HCT116 (cell line): ENCODE data around the gene CDON. TPM values are rescaled to one million over a fixed set of nuclear protein-coding genes. Genes with fewer than 3 reads are reported as not detected.

ENCODE experiments used
- ATAC-seq: fragments of 200-7000 bp; cut with Tn5 transposase; 2 replicates; pipeline ENCODE4 v1.9.1; 2020; ENCODE audit warnings: mild to moderate bottlenecking, moderate library complexity
- BruUV-seq: library from RNA; stranded (reverse); fragments of 400-500 nt; replicated peaks from 2 replicates; lab custom pipeline; 2021; lab: Mats Ljungman, UMichigan
- CTCF ChIA-PET: fragments of 300-600 bp; sonication (Branson Sonifier 250); formaldehyde crosslinking; loops from one replicate; lab custom pipeline; 2021; ENCODE audit warnings: antibody characterized with exemption; lab: Charles Lee
- POLR2A ChIA-PET: fragments of 300-600, 350-600 bp; sonication (Branson Sonifier 250); formaldehyde crosslinking; loops from one replicate; lab custom pipeline; 2021; ENCODE audit warnings: antibody characterized with exemption; lab: Charles Lee
- RAD21 ChIA-PET, 2 experiments: fragments of 300-600 bp; sonication (Branson Sonifier 250); formaldehyde crosslinking; loops; one replicate each; lab custom pipeline; 2023; ENCODE audit warnings: low total read pairs in 2 of 2; ENCODE audit not compliant: uncharacterized antibody in 2 of 2, unreplicated experiment in 2 of 2, low non-redundant PET in 1 of 2; lab: Charles Lee
- DNase-seq: peaks from one replicate; pipeline ENCODE4 v3.0.0-alpha.2; 2010; ENCODE audit warnings: low read depth, low spot score
- H2AFZ ChIP-seq: fragments of 200-600 bp; shearing (Covaris generic), sonication (generic); 2 replicates; pipeline ENCODE4 v1.6.1; 2017; ENCODE audit warnings: low read depth, mixed run types, mixed read lengths, antibody characterized with exemption, low read length; ENCODE audit not compliant: poor library complexity, severe bottlenecking
- H3K27ac ChIP-seq: 2 replicates; pipeline ENCODE4 v1.5.1; 2012; ENCODE audit warnings: low read depth, low read length
- H3K27me3 ChIP-seq: fragments of 200-600 bp; sonication (generic); 2 replicates; pipeline ENCODE4 v1.6.1; 2016; ENCODE audit warnings: mixed run types, low read length, mixed read lengths; ENCODE audit not compliant: insufficient read depth
- H3K36me3 ChIP-seq, 2 experiments: fragments of 200-500 bp in 1 of 2; fragments of 200-600 bp in 1 of 2; sonication (Bioruptor generic) in 1 of 2; sonication (generic) in 1 of 2; 2 replicates each; pipeline versions ENCODE4 v1.5.1 to v1.6.1; 2014 to 2016; ENCODE audit warnings: low read length in 2 of 2, inconsistent platforms in 1 of 2, mixed read lengths in 1 of 2, mixed run types in 1 of 2; ENCODE audit not compliant: insufficient read depth in 2 of 2, control insufficient read depth in 1 of 2
- H3K4me1 ChIP-seq, 2 experiments: fragments of 200-600 bp in 1 of 2; sonication (generic) in 1 of 2; 2 replicates each; pipeline versions ENCODE4 v1.5.1 to v1.6.1; 2012 to 2017; ENCODE audit warnings: low read length in 2 of 2, inconsistent platforms in 1 of 2, mild to moderate bottlenecking in 1 of 2, mixed read lengths in 1 of 2, mixed run types in 1 of 2, moderate library complexity in 1 of 2; ENCODE audit not compliant: insufficient read depth in 2 of 2, control insufficient read depth in 1 of 2
- H3K4me2 ChIP-seq: fragments of 200-600 bp; sonication (generic); 2 replicates; pipeline ENCODE4 v1.6.1; 2017; ENCODE audit warnings: mixed run types, low read length, mixed read lengths
- H3K4me3 ChIP-seq, 2 experiments: fragments of 200-600 bp in 1 of 2; sonication (generic) in 1 of 2; replicated peaks in 1 of 2; 2 replicates each; pipeline ENCODE4 v1.5.1; 2011 to 2016; ENCODE audit warnings: low read length in 2 of 2, control low read depth in 1 of 2, low read depth in 1 of 2, mild to moderate bottlenecking in 1 of 2, mixed read lengths in 1 of 2, mixed run types in 1 of 2
- H3K79me2 ChIP-seq: fragments of 200-600 bp; sonication (generic); 2 replicates; pipeline ENCODE4 v1.6.1; 2017; ENCODE audit warnings: mild to moderate bottlenecking, mixed run types, low read length, moderate library complexity, mixed read lengths; ENCODE audit not compliant: insufficient read depth
- H3K9ac ChIP-seq: fragments of 200-600 bp; sonication (generic); 2 replicates; pipeline ENCODE4 v1.6.1; 2016; ENCODE audit warnings: low read length, mixed read lengths
- H3K9me2 ChIP-seq: fragments of 200-600 bp; sonication (generic), shearing (Covaris generic); 2 replicates; pipeline ENCODE4 v1.6.1; 2017; ENCODE audit warnings: mixed run types, mild to moderate bottlenecking, moderate library complexity; ENCODE audit not compliant: insufficient read depth
- H3K9me3 ChIP-seq, 2 experiments: fragments of 200-500 bp in 1 of 2; fragments of 200-600 bp in 1 of 2; sonication (Bioruptor generic) in 1 of 2; sonication (generic) in 1 of 2; 2 replicates each; pipeline ENCODE4 v1.6.1; 2014 to 2017; ENCODE audit warnings: low read length in 2 of 2, mixed read lengths in 2 of 2, inconsistent platforms in 1 of 2, low read depth in 1 of 2, mild to moderate bottlenecking in 1 of 2, mixed run types in 1 of 2, moderate library complexity in 1 of 2; ENCODE audit not compliant: control insufficient read depth in 1 of 2, insufficient read depth in 1 of 2
- H4K20me1 ChIP-seq: fragments of 200-600 bp; sonication (generic), shearing (Covaris generic); 2 replicates; pipeline ENCODE4 v1.6.1; 2017; ENCODE audit warnings: mixed run types, mild to moderate bottlenecking, moderate library complexity; ENCODE audit not compliant: insufficient read depth
- CBX3 ChIP-seq: IDR thresholded peaks from 2 replicates; pipeline ENCODE4 v1.6.1; 2012; ENCODE audit warnings: low read depth
- CEBPB ChIP-seq: IDR thresholded peaks from 2 replicates; pipeline ENCODE4 v1.6.1; 2012; ENCODE audit warnings: low read depth
- ELF1 ChIP-seq: IDR thresholded peaks from 2 replicates; pipeline ENCODE4 v1.6.1; 2012; ENCODE audit warnings: low read depth, borderline replicate concordance
- EZH2phosphoT487 ChIP-seq: fragments of 200-600 bp; IDR thresholded peaks from 2 replicates; pipeline ENCODE4 v1.6.1; 2018; ENCODE audit warnings: antibody characterized with exemption, borderline replicate concordance
- FOSL1 ChIP-seq: IDR thresholded peaks from 2 replicates; pipeline ENCODE4 v1.6.1; 2012; ENCODE audit warnings: low read depth
- POLR2A ChIP-seq: IDR thresholded peaks from 2 replicates; pipeline ENCODE4 v1.7.0; 2011; ENCODE audit warnings: borderline replicate concordance; ENCODE audit not compliant: insufficient read depth, insufficient read length; ENCODE audit errors: extremely low read depth
- POLR2AphosphoS5 ChIP-seq: IDR thresholded peaks from 2 replicates; pipeline ENCODE4 v1.6.1; 2011; ENCODE audit warnings: mild to moderate bottlenecking, low read depth, low read length, moderate library complexity
- SIN3A ChIP-seq: IDR thresholded peaks from 2 replicates; pipeline ENCODE4 v1.6.1; 2012; ENCODE audit warnings: low read depth
- SP1 ChIP-seq: IDR thresholded peaks from 2 replicates; pipeline ENCODE4 v1.6.1; 2012; ENCODE audit warnings: low read depth
- SRF ChIP-seq: IDR thresholded peaks from 2 replicates; pipeline ENCODE4 v1.6.1; 2012; ENCODE audit warnings: low read depth
- TCF7L2 ChIP-seq: IDR thresholded peaks from 2 replicates; pipeline ENCODE4 v1.7.0; 2011; ENCODE audit warnings: borderline replicate concordance, inconsistent platforms; ENCODE audit not compliant: insufficient read depth, insufficient read length; ENCODE audit errors: extremely low read depth
- ZFX ChIP-seq: fragments of 450-650 bp; IDR thresholded peaks from 2 replicates; pipeline ENCODE4 v1.6.1; 2017
- intact Hi-C: fragments of 100-400 bp; cut with micrococcal nuclease; formaldehyde crosslinking; loops from 2 replicates; pipeline ENCODE4 v1.10.0; 2022
- total RNA-seq: library from RNA; stranded (reverse); gene quantifications from one replicate; pipeline ENCODE4 v1.2.1, GENCODE V29; 2021; ENCODE audit not compliant: unreplicated experiment
- TF ChIP-seq, protein P1 (sequence below), 3 experiments: fragments of 200-600 bp in 1 of 3; sonication (generic) in 1 of 3; IDR thresholded peaks in 2 of 3; conservative IDR thresholded peaks in 1 of 3; 2 replicates each; pipeline ENCODE4 v1.5.1; 2012 to 2017; ENCODE audit warnings: low read depth in 2 of 3, low read length in 2 of 3, antibody characterized with exemption in 1 of 3, borderline replicate concordance in 1 of 3, control low read depth in 1 of 3, mild to moderate bottlenecking in 1 of 3, mixed read lengths in 1 of 3, mixed run types in 1 of 3, moderate library complexity in 1 of 3; ENCODE audit not compliant: insufficient read depth in 1 of 3
- TF ChIP-seq, protein P2 (sequence below): IDR thresholded peaks from 2 replicates; pipeline ENCODE4 v1.6.1; 2012
- TF ChIP-seq, protein P3 (sequence below): IDR thresholded peaks from 2 replicates; pipeline ENCODE4 v1.6.1; 2011; ENCODE audit warnings: mild to moderate bottlenecking, low read length, moderate library complexity; ENCODE audit not compliant: insufficient replicate concordance; ENCODE audit errors: extremely low read depth

Gene CDON
- total RNA-seq, 1 experiment from 2014 or later, result 16.9 TPM

DNA sequence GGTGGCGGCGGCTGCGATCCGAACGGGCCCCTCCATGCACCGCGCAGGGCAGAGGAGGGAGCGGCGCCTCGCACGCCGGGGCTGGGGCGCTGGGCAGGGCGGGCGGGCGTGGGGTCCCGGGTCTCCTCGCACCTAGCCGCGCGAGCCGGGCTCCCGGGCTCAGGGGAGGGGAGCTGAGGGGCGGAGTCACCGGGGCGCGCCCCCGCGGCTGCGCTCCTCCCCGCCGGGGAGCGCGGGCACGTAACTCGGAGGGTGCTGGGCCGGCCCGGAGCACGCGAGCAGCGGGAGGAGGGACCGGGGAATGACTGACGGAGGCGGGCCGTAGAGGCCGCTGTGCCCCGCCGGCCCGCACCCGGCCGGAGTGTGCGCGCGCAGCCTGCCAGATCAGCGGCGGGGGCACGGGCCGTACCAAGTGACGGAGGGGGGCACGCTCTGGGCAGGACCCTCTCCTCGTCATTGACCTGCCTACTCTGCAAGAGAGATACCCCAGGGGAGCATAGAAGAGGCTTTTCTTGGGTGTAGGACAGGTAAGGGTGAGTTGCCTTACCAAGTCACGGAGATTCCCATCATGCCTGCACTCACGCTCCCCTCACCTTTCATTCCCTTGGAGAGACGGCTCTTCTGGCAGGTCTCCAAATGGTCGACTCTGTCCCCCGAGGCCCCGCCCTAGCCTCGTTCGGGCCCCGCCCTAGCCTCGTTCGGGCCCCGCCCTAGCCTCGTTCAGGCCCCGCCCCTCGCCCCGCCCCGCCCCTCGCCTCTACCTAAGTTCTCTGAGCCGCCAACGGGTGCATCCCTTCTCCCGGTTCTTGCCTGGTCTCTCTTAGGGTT, at the start of gene CDON (continued):
- no peak; the same call in 1 of the 2 replicates for TF ChIP-seq SRF
- no peak for TF ChIP-seq FOSL1
- peak; percentile 45 for TF ChIP-seq TCF7L2
- TF ChIP-seq ELF1, result no peak
- TF ChIP-seq POLR2A, result no peak
- TF ChIP-seq, protein P1, sequence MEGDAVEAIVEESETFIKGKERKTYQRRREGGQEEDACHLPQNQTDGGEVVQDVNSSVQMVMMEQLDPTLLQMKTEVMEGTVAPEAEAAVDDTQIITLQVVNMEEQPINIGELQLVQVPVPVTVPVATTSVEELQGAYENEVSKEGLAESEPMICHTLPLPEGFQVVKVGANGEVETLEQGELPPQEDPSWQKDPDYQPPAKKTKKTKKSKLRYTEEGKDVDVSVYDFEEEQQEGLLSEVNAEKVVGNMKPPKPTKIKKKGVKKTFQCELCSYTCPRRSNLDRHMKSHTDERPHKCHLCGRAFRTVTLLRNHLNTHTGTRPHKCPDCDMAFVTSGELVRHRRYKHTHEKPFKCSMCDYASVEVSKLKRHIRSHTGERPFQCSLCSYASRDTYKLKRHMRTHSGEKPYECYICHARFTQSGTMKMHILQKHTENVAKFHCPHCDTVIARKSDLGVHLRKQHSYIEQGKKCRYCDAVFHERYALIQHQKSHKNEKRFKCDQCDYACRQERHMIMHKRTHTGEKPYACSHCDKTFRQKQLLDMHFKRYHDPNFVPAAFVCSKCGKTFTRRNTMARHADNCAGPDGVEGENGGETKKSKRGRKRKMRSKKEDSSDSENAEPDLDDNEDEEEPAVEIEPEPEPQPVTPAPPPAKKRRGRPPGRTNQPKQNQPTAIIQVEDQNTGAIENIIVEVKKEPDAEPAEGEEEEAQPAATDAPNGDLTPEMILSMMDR (IDR thresholded peaks at IDR 0.05 in 2 of 3, conservative IDR thresholded peaks at IDR 0.05 in 1 of 3; ENCODE audit: borderline replicate concordance in 1 of 3, insufficient read depth in 1 of 3, low read depth in 2 of 3, low read length in 2 of 3), result no peak
- TF ChIP-seq, protein P2, sequence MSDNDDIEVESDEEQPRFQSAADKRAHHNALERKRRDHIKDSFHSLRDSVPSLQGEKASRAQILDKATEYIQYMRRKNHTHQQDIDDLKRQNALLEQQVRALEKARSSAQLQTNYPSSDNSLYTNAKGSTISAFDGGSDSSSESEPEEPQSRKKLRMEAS, result peak; percentile 81
- no peak for TF ChIP-seq EZH2phosphoT487
- no peak for TF ChIP-seq CBX3

DNA sequence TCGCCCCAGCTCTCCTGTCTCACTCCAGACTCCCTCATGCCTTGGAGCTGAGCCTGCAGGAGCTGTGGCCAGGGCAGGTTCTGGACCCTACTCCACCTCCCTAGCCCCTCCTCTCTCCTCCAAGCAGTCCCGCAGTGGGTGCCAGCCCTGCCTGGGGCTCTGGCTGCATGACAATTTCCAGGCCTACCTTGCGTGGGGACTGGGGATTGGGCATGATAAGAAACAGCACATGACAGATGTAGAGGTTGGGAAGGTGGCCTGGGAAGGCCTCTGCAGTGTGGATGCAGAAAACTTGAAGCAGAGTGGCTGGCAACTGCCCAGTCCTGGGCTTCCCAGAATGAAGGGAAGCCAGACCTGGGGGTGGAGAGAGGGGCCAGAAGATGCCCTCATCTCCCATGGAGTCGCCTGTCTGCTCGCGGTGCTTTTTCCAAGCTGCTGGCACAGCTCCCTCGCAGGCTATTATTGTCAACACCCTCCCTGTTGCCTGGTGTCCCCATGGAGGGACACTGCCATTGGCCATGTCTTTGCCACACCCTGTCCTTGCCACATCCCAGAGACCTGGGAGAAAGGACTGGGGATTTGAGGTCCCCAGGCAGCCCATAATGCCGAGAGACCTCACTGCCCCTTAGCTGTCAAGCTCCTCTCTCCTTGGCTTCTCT, 48.9 kb upstream of the CDON start:
- Histone ChIP-seq H3K27ac (no peak overlapping the region), H3K9ac (no peak overlapping the region), H3K27me3 (no peaks in the 10 kb centered on the region), H4K20me1 (no peaks in the 10 kb centered on the region), H3K79me2 (no peaks in the 10 kb centered on the region), H3K9me3 (no peaks in the 10 kb centered on the region), H3K4me2 (no peak overlapping the region), H3K36me3 (no peaks in the 10 kb centered on the region), H3K4me1 (peaks cover 11 to 32% of the 10 kb centered on the region in 2 experiments), H3K9me2 (no peaks in the 10 kb centered on the region)
- RAD21 ChIA-PET, result no interaction called here
- DNase-seq (no peak), ATAC-seq (no peak)
- intact Hi-C loops, result no loop called here
- BruUV-seq, result no TSS peak
- TF ChIP-seq SIN3A, result no peak
- TF ChIP-seq ZFX, result no peak
- TF ChIP-seq CEBPB, result no peak
- TF ChIP-seq, protein P1 (IDR thresholded peaks at IDR 0.05 in 2 of 3, conservative IDR thresholded peaks at IDR 0.05 in 1 of 3; ENCODE audit: borderline replicate concordance in 1 of 3, insufficient read depth in 1 of 3, low read depth in 2 of 3, low read length in 2 of 3), result no peak
- TF ChIP-seq SP1, result no peak
- TF ChIP-seq, protein P3, sequence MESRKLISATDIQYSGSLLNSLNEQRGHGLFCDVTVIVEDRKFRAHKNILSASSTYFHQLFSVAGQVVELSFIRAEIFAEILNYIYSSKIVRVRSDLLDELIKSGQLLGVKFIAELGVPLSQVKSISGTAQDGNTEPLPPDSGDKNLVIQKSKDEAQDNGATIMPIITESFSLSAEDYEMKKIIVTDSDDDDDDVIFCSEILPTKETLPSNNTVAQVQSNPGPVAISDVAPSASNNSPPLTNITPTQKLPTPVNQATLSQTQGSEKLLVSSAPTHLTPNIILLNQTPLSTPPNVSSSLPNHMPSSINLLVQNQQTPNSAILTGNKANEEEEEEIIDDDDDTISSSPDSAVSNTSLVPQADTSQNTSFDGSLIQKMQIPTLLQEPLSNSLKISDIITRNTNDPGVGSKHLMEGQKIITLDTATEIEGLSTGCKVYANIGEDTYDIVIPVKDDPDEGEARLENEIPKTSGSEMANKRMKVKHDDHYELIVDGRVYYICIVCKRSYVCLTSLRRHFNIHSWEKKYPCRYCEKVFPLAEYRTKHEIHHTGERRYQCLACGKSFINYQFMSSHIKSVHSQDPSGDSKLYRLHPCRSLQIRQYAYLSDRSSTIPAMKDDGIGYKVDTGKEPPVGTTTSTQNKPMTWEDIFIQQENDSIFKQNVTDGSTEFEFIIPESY, result no peak
- TF ChIP-seq POLR2A, result no peak
- no peak for TF ChIP-seq POLR2AphosphoS5
- no peak for TF ChIP-seq FOSL1
- TF ChIP-seq, protein P2, result no peak
- TF ChIP-seq, all 23 proteins: peak for 0
- H3K4me3 ChIP-seq, result no peak overlapping the region
- POLR2A ChIA-PET, result no interaction called here
- no peak overlapping the region for H2AFZ ChIP-seq
- CTCF ChIA-PET, result no interaction called here
